Skeletal muscle satellite cell (primary cell): ENCODE measurements around the gene CYB561A3. TPM values are rescaled to one million over a fixed set of nuclear protein-coding genes. Genes with fewer than 3 reads are reported as not detected.

Experiments
- H3K27me3 ChIP-seq: 2 replicates; pipeline ENCODE4 v1.7.0; 2013; ENCODE audit warnings: low read length; ENCODE audit not compliant: control insufficient read depth, insufficient read depth
- H3K36me3 ChIP-seq: 2 replicates; pipeline ENCODE4 v1.7.0; 2013; ENCODE audit warnings: mild to moderate bottlenecking, control low read depth, low read length; ENCODE audit not compliant: insufficient read depth
- H3K4me1 ChIP-seq: 2 replicates; pipeline ENCODE4 v1.7.0; 2013; ENCODE audit warnings: low read length; ENCODE audit not compliant: control insufficient read depth, insufficient read depth
- H3K4me2 ChIP-seq: 2 replicates; pipeline ENCODE4 v1.7.0; 2013; ENCODE audit warnings: mild to moderate bottlenecking, low read length
- H3K4me3 ChIP-seq: 2 replicates; pipeline ENCODE4 v1.7.0; 2013; ENCODE audit warnings: low read length
- H3K9ac ChIP-seq: 2 replicates; pipeline ENCODE4 v1.7.0; 2013; ENCODE audit warnings: mild to moderate bottlenecking, low read depth, low read length, moderate library complexity
- H3K9me3 ChIP-seq: replicated peaks from 2 replicates; pipeline ENCODE4 v1.7.0; 2013; ENCODE audit warnings: mild to moderate bottlenecking, control low read depth, low read length
- total RNA-seq: library from RNA; depleted of rRNA; stranded (reverse); fragments of >200 nt; gene quantifications from 2 replicates; pipeline ENCODE4 v1.2.3, GENCODE V29; 2012; rRNA removed

CYB561A3 gene, protein sequence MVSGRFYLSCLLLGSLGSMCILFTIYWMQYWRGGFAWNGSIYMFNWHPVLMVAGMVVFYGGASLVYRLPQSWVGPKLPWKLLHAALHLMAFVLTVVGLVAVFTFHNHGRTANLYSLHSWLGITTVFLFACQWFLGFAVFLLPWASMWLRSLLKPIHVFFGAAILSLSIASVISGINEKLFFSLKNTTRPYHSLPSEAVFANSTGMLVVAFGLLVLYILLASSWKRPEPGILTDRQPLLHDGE
- total RNA-seq: 26.0 and 27.1 TPM in 2 replicates

DNA sequence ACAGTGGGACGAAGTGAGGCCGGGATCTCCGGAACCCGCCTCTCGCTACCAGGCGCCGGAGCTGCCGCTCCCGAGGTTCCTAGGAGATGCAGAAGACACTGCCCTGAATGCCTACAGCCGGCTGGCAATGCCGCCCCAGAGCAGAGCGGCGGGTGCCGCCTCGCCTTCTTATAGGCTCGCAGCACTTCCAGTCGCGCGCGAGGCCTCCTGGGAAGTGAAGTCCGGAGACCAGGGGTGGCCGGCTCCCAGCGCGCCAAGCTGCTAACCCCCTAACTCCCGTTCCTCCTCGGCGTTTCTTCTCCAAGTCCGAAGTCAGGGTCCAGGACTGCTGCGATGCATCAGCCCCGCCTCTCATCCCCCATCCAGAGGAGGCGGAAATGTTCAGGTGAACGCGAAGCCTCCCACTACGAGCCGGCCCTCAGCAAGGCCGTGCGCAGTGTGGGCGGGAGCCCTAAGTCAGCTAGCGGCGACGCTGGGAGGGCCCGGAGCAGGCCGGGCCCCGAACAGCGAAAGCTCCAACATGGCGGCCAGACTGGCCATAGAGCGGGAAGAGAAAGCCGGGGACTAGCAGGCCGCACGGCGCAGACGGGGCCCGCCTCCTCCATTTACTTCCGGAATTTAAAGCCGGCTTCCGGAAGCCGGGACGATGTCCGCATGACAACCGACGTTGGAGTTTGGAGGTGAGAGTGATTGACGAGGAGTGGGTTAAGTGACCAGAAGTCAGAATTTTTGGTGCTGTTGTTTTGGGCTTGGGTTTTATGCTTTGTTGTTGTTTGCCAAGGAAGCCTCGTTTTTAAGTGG, at the start of gene CYB561A3, which contains the start of gene TMEM138:
CYB561A3 (minus strand) TSS at position 142 of the 801 bp plus-strand sequence. CDS start 5,169 bp downstream, outside the sequence.
TMEM138 (plus strand) TSS at position 634 of the 801 bp plus-strand sequence. CDS start 2,017 bp downstream, outside the sequence.
- peak within 1 kb of the TSS; percentile 87 for H3K4me3 ChIP-seq
- peak within 1 kb of the TSS; percentile 89 for H3K4me2 ChIP-seq
- peaks cover 25% of the 10 kb centered on the region for H3K36me3 ChIP-seq
- H3K27me3 ChIP-seq: no peaks in the 10 kb centered on the region
- peak within 1 kb of the TSS; percentile 94 for H3K9ac ChIP-seq
- H3K4me1 ChIP-seq: peaks cover 29% of the 10 kb centered on the region
- H3K9me3 ChIP-seq: no peaks in the 10 kb centered on the region

DNA sequence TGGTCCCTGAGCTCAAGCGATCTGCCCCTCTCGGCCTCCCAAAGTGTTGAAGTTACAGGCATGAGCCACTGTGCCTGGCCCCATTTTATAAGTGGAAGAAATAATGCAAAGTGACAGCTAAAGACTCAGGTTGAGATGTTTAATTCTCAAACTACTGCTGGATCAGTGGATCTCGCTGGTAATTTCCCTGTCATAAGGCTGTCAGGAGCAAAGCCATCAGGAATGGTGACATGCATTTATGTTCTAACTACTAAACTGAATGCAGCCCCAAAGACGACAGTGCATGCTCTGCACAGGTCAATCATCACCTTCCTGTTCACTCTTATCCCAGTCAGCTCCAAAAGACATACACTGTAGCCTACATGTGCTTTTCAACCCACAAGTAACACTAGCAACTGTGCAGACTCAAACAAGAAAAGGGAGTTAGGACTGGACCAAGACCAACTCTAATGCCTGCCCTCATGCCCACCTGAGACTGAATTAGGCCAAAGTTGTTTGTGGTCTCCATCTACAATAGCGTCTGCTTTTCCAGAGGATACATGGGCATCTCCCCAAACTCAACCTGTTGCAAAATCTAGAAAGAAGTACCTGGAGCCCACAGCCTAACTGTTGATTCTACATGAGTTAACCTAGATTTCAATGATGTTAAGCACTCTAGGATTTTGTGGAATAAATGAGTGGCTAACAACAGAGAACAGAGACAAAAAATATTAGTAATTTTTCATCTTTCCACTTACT, 45.5 kb upstream of the CYB561A3 start:
- no peaks in the 10 kb centered on the region for H3K27me3 ChIP-seq
- no peak overlapping the region for H3K4me3 ChIP-seq
- no peak overlapping the region for H3K4me2 ChIP-seq
- H3K9ac ChIP-seq: no peak overlapping the region
- H3K36me3 ChIP-seq: peaks cover 88% of the 10 kb centered on the region
- H3K9me3 ChIP-seq: no peaks in the 10 kb centered on the region
- no peaks in the 10 kb centered on the region for H3K4me1 ChIP-seq

- Histone ChIP-seq H3K4me1 (no peaks in the 10 kb centered on the region), H3K4me3 (no peak overlapping the region), H3K9ac (no peak overlapping the region), H3K4me2 (no peak overlapping the region), H3K27me3 (no peaks in the 10 kb centered on the region), H3K36me3 (peaks cover 85% of the 10 kb centered on the region), H3K9me3 (no peaks in the 10 kb centered on the region)
Observed at GRCh38 chr11:61406067-61406466, 44.4 kb upstream of the CYB561A3 start.

- H3K4me3 ChIP-seq: no peak overlapping the region
- H3K4me2 ChIP-seq: no peak overlapping the region
- H3K36me3 ChIP-seq: peaks cover 74% of the 10 kb centered on the region
- H3K27me3 ChIP-seq: no peaks in the 10 kb centered on the region
- H3K9me3 ChIP-seq: no peaks in the 10 kb centered on the region
- no peaks in the 10 kb centered on the region for H3K4me1 ChIP-seq
- no peak overlapping the region for H3K9ac ChIP-seq
Observed at GRCh38 chr11:61404641-61405040, 43.0 kb upstream of the CYB561A3 start.

DNA sequence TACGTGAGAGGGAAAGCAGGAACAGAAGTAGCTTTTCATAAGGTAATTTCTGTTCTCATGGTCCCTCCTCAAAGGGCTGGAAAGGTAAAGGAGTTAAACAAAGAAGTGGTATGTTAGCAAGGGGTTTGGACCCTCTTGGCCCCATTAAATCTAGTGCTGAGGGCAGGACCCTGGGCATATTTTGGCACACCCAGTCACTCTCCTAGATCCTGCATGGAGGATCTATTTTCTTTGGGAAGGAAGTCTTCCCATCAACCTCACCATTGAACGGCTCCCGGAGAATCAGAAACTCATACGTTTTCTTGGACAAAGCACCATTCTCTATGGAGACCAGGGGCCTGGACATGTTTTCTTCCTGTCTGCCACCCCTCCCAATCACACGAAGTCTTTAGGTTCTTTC, 42.4 kb upstream of the CYB561A3 start:
- H3K4me1 ChIP-seq: no peaks in the 10 kb centered on the region
- H3K4me3 ChIP-seq: no peak overlapping the region
- H3K27me3 ChIP-seq: no peaks in the 10 kb centered on the region
- H3K9me3 ChIP-seq: no peaks in the 10 kb centered on the region
- peaks cover 73% of the 10 kb centered on the region for H3K36me3 ChIP-seq
- H3K9ac ChIP-seq: no peak overlapping the region
- H3K4me2 ChIP-seq: no peak overlapping the region

DNA sequence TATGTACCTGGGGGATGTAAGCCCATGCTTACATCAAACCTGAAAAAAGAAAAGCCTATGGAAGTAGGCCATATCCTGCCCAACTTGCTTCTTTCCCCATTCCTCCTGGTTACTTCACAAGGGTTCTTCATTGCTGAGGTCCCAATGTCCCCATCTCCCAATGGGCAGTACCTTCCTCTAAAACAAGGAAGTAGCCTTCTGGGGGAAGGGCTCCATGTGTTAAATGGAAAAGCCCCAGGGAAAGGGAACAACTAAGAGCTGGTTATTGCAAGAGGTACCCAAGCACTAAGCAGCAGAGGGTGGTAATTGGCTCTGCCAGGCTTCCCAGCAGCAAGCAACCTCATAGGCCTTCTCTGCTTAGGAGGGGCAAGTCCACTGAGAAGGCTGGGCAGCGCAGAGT, 42.0 kb upstream of the CYB561A3 start:
- Histone ChIP-seq H3K9me3 (no peaks in the 10 kb centered on the region), H3K36me3 (peaks cover 71% of the 10 kb centered on the region), H3K4me2 (no peak overlapping the region), H3K4me3 (no peak overlapping the region), H3K27me3 (no peaks in the 10 kb centered on the region), H3K9ac (no peak overlapping the region), H3K4me1 (no peaks in the 10 kb centered on the region)

DNA sequence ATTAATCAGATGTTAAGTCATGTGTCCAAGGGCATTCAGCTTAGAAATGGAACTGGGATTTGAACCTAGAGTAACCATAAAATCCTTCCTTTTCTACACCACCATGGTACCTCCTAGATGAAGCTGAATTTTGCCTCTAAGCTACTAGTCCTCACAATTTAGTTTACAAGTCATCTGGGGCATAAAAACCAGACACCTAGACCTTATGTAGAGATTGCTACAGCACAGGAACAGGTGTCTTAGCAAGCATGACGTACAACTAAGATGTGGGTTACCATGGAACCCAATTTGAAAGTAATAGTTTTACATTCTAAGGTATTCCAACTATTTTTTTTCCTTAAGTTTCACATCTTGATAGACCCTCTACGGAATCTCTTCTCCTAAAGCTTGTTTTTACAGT, 39.9 kb upstream of the CYB561A3 start:
- no peak overlapping the region for H3K4me3 ChIP-seq
- H3K9me3 ChIP-seq: no peaks in the 10 kb centered on the region
- H3K27me3 ChIP-seq: no peaks in the 10 kb centered on the region
- H3K36me3 ChIP-seq: peaks cover 60% of the 10 kb centered on the region
- H3K4me1 ChIP-seq: no peaks in the 10 kb centered on the region
- H3K4me2 ChIP-seq: no peak overlapping the region
- no peak overlapping the region for H3K9ac ChIP-seq

- Histone ChIP-seq H3K4me2 (no peak overlapping the region), H3K9me3 (no peaks in the 10 kb centered on the region), H3K27me3 (no peaks in the 10 kb centered on the region), H3K36me3 (peaks cover 56% of the 10 kb centered on the region), H3K9ac (no peak overlapping the region), H3K4me3 (no peak overlapping the region), H3K4me1 (no peaks in the 10 kb centered on the region)
Observed at GRCh38 chr11:61401173-61401572, 39.5 kb upstream of the CYB561A3 start.

DNA sequence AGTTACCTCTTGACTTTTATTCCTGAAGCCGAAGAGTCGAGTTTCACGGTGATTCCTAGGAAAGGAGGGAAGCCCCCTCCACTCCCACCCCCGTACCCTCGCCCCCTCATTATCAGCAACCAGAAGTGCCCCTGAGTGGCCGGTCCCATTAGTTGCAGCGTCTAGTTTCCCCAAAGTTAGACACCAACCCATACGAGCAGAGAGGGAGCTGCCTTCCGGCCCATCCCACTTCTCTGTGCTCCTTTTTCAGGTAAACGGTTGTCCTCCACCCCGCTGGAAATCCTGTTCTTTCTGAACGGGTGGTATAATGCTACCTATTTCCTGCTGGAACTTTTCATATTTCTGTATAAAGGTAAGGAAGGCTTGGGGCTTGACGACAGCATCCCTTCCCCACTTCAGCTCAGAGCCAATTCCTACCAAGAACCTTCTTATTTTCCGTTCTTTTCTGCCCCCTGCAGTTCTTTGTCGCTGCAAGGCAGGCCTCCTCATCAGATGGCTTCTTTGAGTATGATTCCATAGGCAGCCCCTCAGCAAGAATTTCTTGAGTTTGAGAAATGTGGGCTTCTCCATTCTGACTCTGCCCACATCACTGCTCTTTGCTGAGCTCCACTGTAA, 31.4 kb upstream of the CYB561A3 start:
- Histone ChIP-seq H3K9ac (peak overlapping the region; percentile 86), H3K4me3 (peak overlapping the region; percentile 79), H3K4me2 (peak overlapping the region; percentile 94), H3K27me3 (no peaks in the 10 kb centered on the region), H3K9me3 (no peaks in the 10 kb centered on the region), H3K36me3 (peaks cover 6% of the 10 kb centered on the region), H3K4me1 (peaks cover 12% of the 10 kb centered on the region)

DNA sequence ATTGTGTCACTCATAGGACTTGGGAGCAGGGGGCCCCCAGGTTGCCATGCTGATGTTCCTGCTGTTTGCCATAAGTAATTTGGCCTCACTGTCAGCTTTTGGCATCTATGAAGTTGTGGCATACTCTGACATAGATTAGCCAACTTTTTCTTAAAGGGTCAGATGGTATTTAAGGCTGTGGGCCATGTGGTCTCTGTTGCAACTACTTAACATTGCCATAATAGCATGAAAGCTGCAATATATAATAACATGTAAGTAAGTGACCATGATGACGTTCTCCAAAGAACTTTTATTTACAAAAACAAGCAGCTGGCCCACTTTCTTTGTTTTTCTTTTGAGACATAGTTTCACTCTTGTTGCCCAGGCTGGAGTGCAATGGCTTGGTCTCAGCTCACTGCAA, 28.5 kb upstream of the CYB561A3 start:
- Histone ChIP-seq H3K4me2 (no peak overlapping the region), H3K4me3 (no peak overlapping the region), H3K9ac (no peak overlapping the region), H3K9me3 (no peaks in the 10 kb centered on the region), H3K27me3 (no peaks in the 10 kb centered on the region), H3K4me1 (peaks cover 12% of the 10 kb centered on the region), H3K36me3 (peaks cover 4% of the 10 kb centered on the region)
